Measurements from ENCODE around the gene TMEM181.
A peak's percentile ranks its signal among the peaks of the same experiment; 100 is the strongest.

Gene TMEM181

GRCh38 chr6:158559895-158560835, at the start of gene TMEM181:
Gene TMEM181 (plus strand): TSS chr6:158560091. CDS start chr6:158560225, 134 bp downstream.
- DNase-seq (ENCODE audit: low read depth): peak; percentile 84
- no peak for TF ChIP-seq CTCF (IDR thresholded peaks at IDR 0.05; ENCODE audit: low read length, missing control alignments)
- H3K4me3 ChIP-seq (replicated peaks; ENCODE audit: low read depth, low read length): peak within 1 kb of the TSS; percentile 77

GRCh38 chr6:158512809-158513208, 47.1 kb upstream of the TMEM181 start:
- DNase-seq (ENCODE audit: low read depth): no peak

GRCh38 chr6:158514176-158514575, 45.7 kb upstream of the TMEM181 start:
- H3K4me3 ChIP-seq (replicated peaks; ENCODE audit: low read depth, low read length): no peak overlapping the region
- TF ChIP-seq CTCF (IDR thresholded peaks at IDR 0.05; ENCODE audit: low read length, missing control alignments): no peak
- no peak for DNase-seq (ENCODE audit: low read depth)

More at GRCh38 chr6:158512809-158513208, 47.1 kb upstream of the TMEM181 start:
- no peak overlapping the region for H3K4me3 ChIP-seq (replicated peaks; ENCODE audit: low read depth, low read length)
- TF ChIP-seq CTCF (IDR thresholded peaks at IDR 0.05; ENCODE audit: low read length, missing control alignments): no peak

- no peak for DNase-seq (ENCODE audit: low read depth)
- TF ChIP-seq CTCF (IDR thresholded peaks at IDR 0.05; ENCODE audit: low read length, missing control alignments): no peak
Measured at GRCh38 chr6:158514991-158515390, 44.9 kb upstream of the TMEM181 start.

GRCh38 chr6:158516098-158516497, 43.8 kb upstream of the TMEM181 start:
- no peak for TF ChIP-seq CTCF (IDR thresholded peaks at IDR 0.05; ENCODE audit: low read length, missing control alignments)
- H3K4me3 ChIP-seq (replicated peaks; ENCODE audit: low read depth, low read length): no peak overlapping the region
- no peak for DNase-seq (ENCODE audit: low read depth)

More at GRCh38 chr6:158514991-158515390, 44.9 kb upstream of the TMEM181 start:
- no peak overlapping the region for H3K4me3 ChIP-seq (replicated peaks; ENCODE audit: low read depth, low read length)

GRCh38 chr6:158517038-158517437, 42.9 kb upstream of the TMEM181 start:
- no peak for TF ChIP-seq CTCF (IDR thresholded peaks at IDR 0.05; ENCODE audit: low read length, missing control alignments)
- no peak for DNase-seq (ENCODE audit: low read depth)
- H3K4me3 ChIP-seq (replicated peaks; ENCODE audit: low read depth, low read length): no peak overlapping the region
